ENCODE data around the gene PPP2R1A.

Gene PPP2R1A

GRCh38 chr19:52190487-52191293, 838 bp downstream of the PPP2R1A start:
- peak; percentile 68 for DNase-seq (ENCODE audit: low read depth)
- H3K4me3 ChIP-seq (ENCODE audit: low read depth, low read length): peak overlapping the region; percentile 98
- no peak for TF ChIP-seq CTCF (conservative IDR thresholded peaks at IDR 0.05; ENCODE audit: low read depth, low read length)

GRCh38 chr19:52191389-52191788, 1.5 kb downstream of the PPP2R1A start:
- no peak for DNase-seq (ENCODE audit: low read depth)
- peak overlapping the region; percentile 98 for H3K4me3 ChIP-seq (ENCODE audit: low read depth, low read length)
- TF ChIP-seq CTCF (conservative IDR thresholded peaks at IDR 0.05; ENCODE audit: low read depth, low read length): no peak

GRCh38 chr19:52191951-52192350, 2.1 kb downstream of the PPP2R1A start:
- H3K4me3 ChIP-seq (ENCODE audit: low read depth, low read length): no peak overlapping the region
- no peak for DNase-seq (ENCODE audit: low read depth)
- TF ChIP-seq CTCF (conservative IDR thresholded peaks at IDR 0.05; ENCODE audit: low read depth, low read length): no peak

GRCh38 chr19:52196256-52196967, 6.6 kb downstream of the PPP2R1A start:
- TF ChIP-seq CTCF (conservative IDR thresholded peaks at IDR 0.05; ENCODE audit: low read depth, low read length): no peak
- no peak overlapping the region for H3K4me3 ChIP-seq (ENCODE audit: low read depth, low read length)
- no peak for DNase-seq (ENCODE audit: low read depth)

GRCh38 chr19:52197964-52198363, 8.1 kb downstream of the PPP2R1A start:
- no peak for TF ChIP-seq CTCF (conservative IDR thresholded peaks at IDR 0.05; ENCODE audit: low read depth, low read length)
- H3K4me3 ChIP-seq (ENCODE audit: low read depth, low read length): no peak overlapping the region
- no peak for DNase-seq (ENCODE audit: low read depth)

GRCh38 chr19:52198678-52199077, 8.8 kb downstream of the PPP2R1A start:
- H3K4me3 ChIP-seq (ENCODE audit: low read depth, low read length): no peak overlapping the region
- no peak for TF ChIP-seq CTCF (conservative IDR thresholded peaks at IDR 0.05; ENCODE audit: low read depth, low read length)
- no peak for DNase-seq (ENCODE audit: low read depth)
